ENCODE results near the gene GGTLC1.
"Not testable (repeated sequence)": the region's sequence is repeated elsewhere in the genome, so short reads cannot be mapped to it uniquely, and the experiment has no call there.

Gene GGTLC1

GRCh38 chr20:23995291-23995690, 6.7 kb upstream of the GGTLC1 start:
- DNase-seq (ENCODE audit: low read depth in 1 of 2, low spot score in 1 of 2): not testable (repeated sequence)

DNA sequence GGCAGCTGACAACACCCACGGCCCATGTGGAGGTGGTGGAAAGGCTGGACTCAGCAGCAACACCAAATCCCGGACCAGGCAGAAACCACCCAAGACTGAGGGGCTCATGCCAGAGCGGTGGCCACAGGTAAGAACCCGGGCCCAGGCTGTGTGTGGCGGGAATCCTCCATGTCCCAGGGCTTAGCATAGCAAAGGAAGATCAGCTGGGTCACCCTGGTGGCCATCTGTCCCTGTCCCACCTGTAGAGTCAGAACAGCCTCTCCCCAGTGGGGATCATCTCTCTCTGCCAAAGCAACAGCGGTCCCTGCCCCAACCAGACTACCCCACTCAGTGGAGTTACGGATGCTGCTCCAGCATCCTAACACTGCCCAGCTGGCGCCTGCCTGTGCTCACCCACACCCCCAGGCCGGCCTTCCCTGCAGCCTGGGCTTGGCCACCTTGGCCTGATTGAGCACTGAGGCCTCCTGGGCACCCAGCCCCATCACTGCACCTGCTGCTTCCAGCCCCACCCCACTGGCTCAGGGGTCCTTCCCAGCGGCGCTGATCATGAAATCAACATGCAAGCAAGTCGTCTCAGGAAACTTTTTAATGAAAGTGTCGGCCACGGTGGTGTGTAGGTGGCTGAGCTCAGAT, 5.5 kb upstream of the GGTLC1 start:
- DNase-seq (ENCODE audit: low read depth in 1 of 2, low spot score in 1 of 2): not testable (repeated sequence)

GRCh38 chr20:23993440-23993839, 4.9 kb upstream of the GGTLC1 start:
- not testable (repeated sequence) for DNase-seq (ENCODE audit: low read depth in 1 of 2, low spot score in 1 of 2)

DNA sequence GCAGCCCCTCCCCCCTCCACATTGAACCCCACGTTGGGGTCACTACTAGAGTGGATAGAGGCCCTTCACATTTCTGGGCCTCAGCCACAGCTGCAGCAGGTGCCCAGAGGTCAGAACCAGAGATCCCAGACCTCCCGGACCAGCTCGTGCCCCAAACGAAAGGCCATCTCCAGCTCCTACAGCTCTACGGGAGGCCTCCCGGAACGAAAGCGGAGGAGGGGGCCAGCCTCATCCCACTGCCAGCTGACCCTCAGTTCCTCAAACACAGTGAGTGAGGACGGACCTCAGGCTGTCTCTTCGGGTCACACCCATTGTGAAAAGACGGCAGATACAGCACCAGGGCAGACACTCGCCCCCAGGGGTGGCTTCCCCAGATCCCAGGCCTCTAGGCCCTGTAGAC, 1.7 kb upstream of the GGTLC1 start:
- DNase-seq (ENCODE audit: low read depth in 1 of 2, low spot score in 1 of 2): not testable (repeated sequence)

DNA sequence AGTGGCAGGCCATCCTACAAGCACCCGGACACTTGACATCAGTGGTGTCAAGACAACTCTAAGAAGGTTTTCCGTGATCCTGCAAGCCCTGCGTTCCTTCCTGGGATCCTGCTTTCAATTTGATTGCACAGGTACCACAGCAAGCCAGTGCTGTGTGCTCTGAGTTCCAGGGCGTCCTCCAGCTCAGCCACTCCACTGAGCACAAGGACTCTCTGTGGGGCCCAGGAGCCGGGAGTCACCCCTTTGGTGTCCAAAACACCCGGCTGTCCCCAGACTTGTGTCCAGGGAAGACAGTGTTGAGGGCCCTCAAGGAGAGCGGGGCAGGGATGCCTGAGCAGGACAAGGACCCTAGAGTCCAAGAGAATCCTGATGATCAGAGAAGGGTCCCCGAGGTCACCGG, 387 bp upstream of the GGTLC1 start:
- not testable (repeated sequence) for DNase-seq (ENCODE audit: low read depth in 1 of 2, low spot score in 1 of 2)

DNA sequence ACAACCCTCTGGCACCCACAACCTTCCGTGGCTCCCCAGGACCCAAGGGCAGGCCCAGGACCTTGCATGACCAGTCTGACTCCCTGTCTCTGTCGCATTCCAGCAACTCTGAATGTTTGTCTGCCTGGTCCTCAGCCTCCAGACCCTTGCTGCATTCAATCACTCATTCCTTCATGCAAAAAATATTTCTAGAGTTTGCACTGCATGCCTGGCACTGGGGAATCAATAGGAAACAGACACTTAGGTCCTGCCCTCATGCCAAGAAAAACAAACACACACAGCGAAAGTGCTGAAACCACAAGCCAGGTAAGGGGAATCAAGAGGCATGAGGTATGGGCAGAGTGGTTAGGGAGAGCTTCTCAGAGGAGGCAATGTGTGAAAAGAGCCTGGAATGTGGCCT, 1.9 kb downstream of the GGTLC1 start:
- DNase-seq (ENCODE audit: low read depth in 1 of 2, low spot score in 1 of 2): not testable (repeated sequence)

DNA sequence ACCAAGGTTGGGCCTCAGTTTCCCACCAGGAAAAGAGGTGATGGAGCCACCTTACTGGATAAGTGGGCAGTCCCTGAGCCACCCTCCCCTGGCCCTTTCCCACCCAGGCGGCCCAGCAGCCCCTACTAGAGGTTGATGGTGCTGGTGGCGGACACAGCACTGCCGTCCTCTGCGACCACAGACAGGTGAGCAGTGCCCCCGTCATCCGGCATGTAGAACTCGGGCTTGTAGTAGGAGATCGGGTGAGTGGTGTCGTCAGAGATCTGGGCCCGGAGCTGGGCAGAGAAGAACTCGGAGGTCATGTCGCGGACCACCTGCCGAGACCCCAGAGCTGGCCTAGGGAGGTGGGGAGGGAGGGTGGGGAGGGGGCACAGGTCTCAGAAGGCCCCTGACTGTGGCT, 2.3 kb downstream of the GGTLC1 start:
- DNase-seq (ENCODE audit: low read depth in 1 of 2, low spot score in 1 of 2): not testable (repeated sequence)

GRCh38 chr20:23985790-23986225, 2.8 kb downstream of the GGTLC1 start:
- DNase-seq (ENCODE audit: low read depth in 1 of 2, low spot score in 1 of 2): not testable (repeated sequence)

GRCh38 chr20:23985066-23985789, 3.4 kb downstream of the GGTLC1 start:
- not testable (repeated sequence) for DNase-seq (ENCODE audit: low read depth in 1 of 2, low spot score in 1 of 2)

DNA sequence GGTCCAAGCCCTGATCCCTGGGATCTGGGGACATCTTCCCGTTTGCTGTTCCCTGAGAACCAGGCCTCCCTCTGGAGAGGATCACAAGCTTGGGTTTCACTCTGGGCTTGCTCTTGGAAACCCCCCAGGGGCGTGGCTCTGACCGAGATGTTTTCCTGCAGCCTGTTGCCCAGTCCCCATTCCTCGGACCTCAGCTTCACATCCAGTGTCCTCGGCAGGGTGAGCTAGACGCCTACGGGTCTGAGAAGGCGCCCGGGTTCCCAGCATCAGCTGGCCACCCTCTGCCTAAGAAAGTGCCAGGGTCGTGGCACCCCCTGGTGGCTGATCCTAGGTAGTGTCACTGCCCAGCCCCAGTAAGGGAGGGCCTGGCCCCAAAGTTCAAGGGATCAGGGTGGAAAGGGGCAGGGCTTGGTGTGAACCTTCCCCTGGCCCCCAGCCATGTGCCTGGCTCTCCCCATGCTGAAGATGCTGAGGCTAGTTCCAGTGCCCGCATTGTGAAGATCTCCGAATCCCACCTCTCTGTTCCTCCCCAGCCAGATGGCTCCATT, 4.0 kb downstream of the GGTLC1 start:
- not testable (repeated sequence) for DNase-seq (ENCODE audit: low read depth in 1 of 2, low spot score in 1 of 2)

GRCh38 chr20:23982112-23983018, 6.2 kb downstream of the GGTLC1 start:
- DNase-seq (ENCODE audit: low read depth in 1 of 2, low spot score in 1 of 2): not testable (repeated sequence)

GRCh38 chr20:23981526-23981925, 7.1 kb downstream of the GGTLC1 start:
- DNase-seq (ENCODE audit: low read depth in 1 of 2, low spot score in 1 of 2): not testable (repeated sequence)

- not testable (repeated sequence) for DNase-seq (ENCODE audit: low read depth in 1 of 2, low spot score in 1 of 2)
Observed at GRCh38 chr20:23981014-23981413, 7.6 kb downstream of the GGTLC1 start.

- DNase-seq (ENCODE audit: low read depth in 1 of 2, low spot score in 1 of 2): not testable (repeated sequence)
Observed at GRCh38 chr20:23979899-23980811, 8.4 kb downstream of the GGTLC1 start.

- not testable (repeated sequence) for DNase-seq (ENCODE audit: low read depth in 1 of 2, low spot score in 1 of 2)
Observed at GRCh38 chr20:23979380-23979779, 9.2 kb downstream of the GGTLC1 start.

GRCh38 chr20:23978457-23978856, 10.1 kb downstream of the GGTLC1 start:
- not testable (repeated sequence) for DNase-seq (ENCODE audit: low read depth in 1 of 2, low spot score in 1 of 2)

GRCh38 chr20:23974966-23975365, 13.6 kb downstream of the GGTLC1 start:
- no peak for DNase-seq (ENCODE audit: low read depth in 1 of 2, low spot score in 1 of 2)

DNA sequence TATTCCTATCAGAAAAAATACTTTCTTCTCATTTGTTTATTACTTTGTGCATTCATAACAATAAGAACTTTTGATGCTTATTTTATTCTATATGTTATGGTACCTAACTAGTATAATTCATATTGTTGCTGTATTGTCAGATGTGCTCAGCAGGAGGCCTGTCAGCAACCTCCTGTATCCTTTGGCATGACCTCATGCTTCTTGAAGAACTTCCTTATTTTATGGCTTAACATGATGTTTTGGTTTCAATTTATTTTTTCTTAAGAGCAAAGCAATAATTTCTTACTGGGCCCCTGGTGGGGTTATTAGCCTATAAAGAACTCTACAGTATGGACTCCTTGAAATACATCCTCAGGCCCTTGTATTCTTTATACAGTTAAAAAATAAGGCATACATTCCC, 17.3 kb downstream of the GGTLC1 start:
- DNase-seq (ENCODE audit: low read depth in 1 of 2, low spot score in 1 of 2): no peak

DNA sequence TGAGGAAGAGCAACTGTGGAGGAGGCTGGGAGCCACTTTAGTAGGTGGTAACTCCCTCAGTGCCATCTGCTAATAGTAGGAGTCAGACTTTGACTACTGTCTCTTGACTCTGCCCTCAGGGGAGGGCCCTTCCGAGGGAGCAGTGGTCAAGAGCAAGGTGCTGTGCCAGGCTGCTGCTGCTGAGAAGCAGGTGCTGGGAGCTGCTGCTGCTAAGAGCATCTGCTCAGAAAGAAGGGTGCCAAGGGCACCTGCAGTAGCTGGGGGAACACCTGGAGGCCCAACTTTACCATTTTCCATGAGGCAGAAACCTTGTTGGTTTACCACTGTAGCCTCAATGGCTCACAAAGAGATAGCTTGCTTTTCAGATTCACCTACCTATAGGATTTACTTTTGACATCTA, 18.5 kb downstream of the GGTLC1 start:
- DNase-seq (ENCODE audit: low read depth in 1 of 2, low spot score in 1 of 2): no peak

DNA sequence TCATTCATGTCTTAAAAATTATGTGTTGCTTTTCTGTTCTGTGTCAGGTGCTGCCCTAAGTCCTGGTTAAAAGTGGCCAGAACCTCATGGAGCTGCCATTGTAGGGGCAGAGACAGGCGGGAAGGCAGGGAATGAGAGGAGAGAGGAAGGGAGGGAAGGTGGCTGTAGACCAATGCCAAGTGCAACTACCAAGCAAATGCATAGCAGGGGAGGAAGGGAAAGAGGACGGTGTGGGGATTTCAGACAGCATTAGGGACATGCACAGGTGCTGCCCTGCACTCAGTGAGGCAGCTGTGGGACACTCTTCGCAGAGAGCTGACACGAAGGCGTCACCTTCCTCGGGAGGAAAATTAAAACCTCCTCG, 21.0 kb downstream of the GGTLC1 start:
- no peak for DNase-seq (ENCODE audit: low read depth in 1 of 2, low spot score in 1 of 2)
